MCF 10A (cell line): ENCODE measurements around the gene ART1. TPM values are rescaled to one million over a fixed set of nuclear protein-coding genes. Genes with fewer than 3 reads are reported as not detected.

ENCODE experiments used
- BruUV-seq: library from RNA; stranded (reverse); fragments of 400-500 nt; replicated peaks from 2 replicates; lab custom pipeline; 2021; lab: Mats Ljungman, UMichigan
- CTCF ChIA-PET: fragments of 300-600 bp; sonication (Branson Sonifier 250); formaldehyde crosslinking; extraction: SDS; loops from one replicate; lab custom pipeline; 2021; ENCODE audit warnings: antibody characterized with exemption, inconsistent platforms; lab: Yijun Ruan, JAX
- POLR2A ChIA-PET: fragments of 300-600, 350-650 bp; sonication (Branson Sonifier 250); formaldehyde crosslinking; extraction: SDS; loops from one replicate; lab custom pipeline; 2020; ENCODE audit warnings: antibody characterized with exemption, inconsistent platforms; lab: Yijun Ruan, JAX
- DNase-seq: peaks from one replicate; pipeline ENCODE4 v3.0.0-alpha.2; 2018; ENCODE audit not compliant: unreplicated experiment
- H3K27ac Mint-ChIP-seq: one replicate; pipeline ENCODE4 v1.8.0; 2022; ENCODE audit warnings: mild to moderate bottlenecking, low read depth, mixed read lengths; ENCODE audit not compliant: unreplicated experiment
- H3K27me3 Mint-ChIP-seq: one replicate; pipeline ENCODE4 v1.8.0; 2022; ENCODE audit warnings: mixed read lengths; ENCODE audit not compliant: insufficient read depth, unreplicated experiment
- H3K36me3 Mint-ChIP-seq: one replicate; pipeline ENCODE4 v1.8.0; 2022; ENCODE audit warnings: mild to moderate bottlenecking, moderate library complexity, mixed read lengths; ENCODE audit not compliant: insufficient read depth, unreplicated experiment
- H3K4me1 Mint-ChIP-seq: one replicate; pipeline ENCODE4 v1.8.0; 2022; ENCODE audit warnings: mixed read lengths; ENCODE audit not compliant: insufficient read depth, unreplicated experiment
- H3K4me3 Mint-ChIP-seq: one replicate; pipeline ENCODE4 v1.8.0; 2022; ENCODE audit warnings: mild to moderate bottlenecking, moderate library complexity, mixed read lengths; ENCODE audit not compliant: unreplicated experiment
- H3K9me3 Mint-ChIP-seq: one replicate; pipeline ENCODE4 v1.8.0; 2022; ENCODE audit warnings: mixed read lengths; ENCODE audit not compliant: unreplicated experiment
- intact Hi-C: fragments of 100-400 bp; cut with micrococcal nuclease; formaldehyde crosslinking; loops from 2 replicates; pipeline ENCODE4 v1.14.1; 2022
- total RNA-seq: library from RNA; stranded (reverse); gene quantifications from 2 replicates; pipeline ENCODE4 v1.2.3, GENCODE V29; 2022
- TF ChIP-seq, protein P1 (sequence below): fragments of 200-600 bp; IDR thresholded peaks from one replicate; pipeline ENCODE4 v1.8.0; 2022; ENCODE audit warnings: antibody characterized with exemption, mild to moderate bottlenecking; ENCODE audit not compliant: unreplicated experiment

The ART1 gene
- total RNA-seq, 1 experiment from 2014 or later = not detected

DNA sequence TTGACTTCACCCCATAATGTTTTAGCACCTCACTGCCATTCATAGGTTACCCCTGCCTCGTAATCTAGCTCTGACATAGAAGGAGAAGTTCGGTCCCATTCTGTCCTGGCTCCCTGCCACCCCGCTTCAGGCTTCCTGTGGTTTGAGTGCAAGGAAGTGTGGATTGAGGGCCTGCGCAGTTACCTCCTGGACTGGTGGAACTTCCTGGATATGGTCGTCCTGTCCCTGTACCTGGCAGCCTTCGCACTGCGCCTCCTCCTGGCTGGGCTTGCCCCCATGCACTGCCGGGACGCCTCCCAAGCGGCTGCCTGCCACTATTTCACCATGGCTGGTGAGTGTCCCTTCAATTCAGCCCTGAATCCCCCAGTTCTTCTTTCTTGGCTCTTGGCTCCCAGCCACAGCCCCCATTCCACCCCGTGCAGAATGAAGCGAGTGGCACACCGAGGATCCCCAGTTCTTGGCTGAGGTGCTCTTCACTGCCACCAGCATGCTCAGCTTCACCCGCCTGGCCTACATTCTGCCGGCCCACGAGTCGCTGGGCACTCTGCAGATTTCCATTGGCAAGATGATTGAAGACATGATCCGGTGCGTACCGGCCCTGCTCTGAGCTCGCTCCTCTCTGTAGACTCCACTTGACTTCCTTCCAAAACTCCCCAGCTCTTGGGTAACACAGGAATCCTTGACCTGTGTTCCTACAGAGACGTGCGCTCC, 18.5 kb upstream of the ART1 start:
- BruUV-seq = no TSS peak
- Mint-ChIP-seq H3K36me3 (no peaks in the 10 kb centered on the region), H3K4me1 (no peaks in the 10 kb centered on the region), H3K4me3 (no peak overlapping the region), H3K27me3 (no peaks in the 10 kb centered on the region), H3K27ac (no peak overlapping the region), H3K9me3 (no peaks in the 10 kb centered on the region)
- TF ChIP-seq, protein P1, sequence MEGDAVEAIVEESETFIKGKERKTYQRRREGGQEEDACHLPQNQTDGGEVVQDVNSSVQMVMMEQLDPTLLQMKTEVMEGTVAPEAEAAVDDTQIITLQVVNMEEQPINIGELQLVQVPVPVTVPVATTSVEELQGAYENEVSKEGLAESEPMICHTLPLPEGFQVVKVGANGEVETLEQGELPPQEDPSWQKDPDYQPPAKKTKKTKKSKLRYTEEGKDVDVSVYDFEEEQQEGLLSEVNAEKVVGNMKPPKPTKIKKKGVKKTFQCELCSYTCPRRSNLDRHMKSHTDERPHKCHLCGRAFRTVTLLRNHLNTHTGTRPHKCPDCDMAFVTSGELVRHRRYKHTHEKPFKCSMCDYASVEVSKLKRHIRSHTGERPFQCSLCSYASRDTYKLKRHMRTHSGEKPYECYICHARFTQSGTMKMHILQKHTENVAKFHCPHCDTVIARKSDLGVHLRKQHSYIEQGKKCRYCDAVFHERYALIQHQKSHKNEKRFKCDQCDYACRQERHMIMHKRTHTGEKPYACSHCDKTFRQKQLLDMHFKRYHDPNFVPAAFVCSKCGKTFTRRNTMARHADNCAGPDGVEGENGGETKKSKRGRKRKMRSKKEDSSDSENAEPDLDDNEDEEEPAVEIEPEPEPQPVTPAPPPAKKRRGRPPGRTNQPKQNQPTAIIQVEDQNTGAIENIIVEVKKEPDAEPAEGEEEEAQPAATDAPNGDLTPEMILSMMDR = no peak
- no peak for DNase-seq
- ChIA-PET POLR2A (no interaction called here), CTCF (interaction anchor here (0.6 to 1.9 kb wide), 2 partner anchors 10 to 112 kb away, joined by 5 to 10 read pairs; no protein-coding TSS in a partner anchor)
- intact Hi-C loops = no loop called here

DNA sequence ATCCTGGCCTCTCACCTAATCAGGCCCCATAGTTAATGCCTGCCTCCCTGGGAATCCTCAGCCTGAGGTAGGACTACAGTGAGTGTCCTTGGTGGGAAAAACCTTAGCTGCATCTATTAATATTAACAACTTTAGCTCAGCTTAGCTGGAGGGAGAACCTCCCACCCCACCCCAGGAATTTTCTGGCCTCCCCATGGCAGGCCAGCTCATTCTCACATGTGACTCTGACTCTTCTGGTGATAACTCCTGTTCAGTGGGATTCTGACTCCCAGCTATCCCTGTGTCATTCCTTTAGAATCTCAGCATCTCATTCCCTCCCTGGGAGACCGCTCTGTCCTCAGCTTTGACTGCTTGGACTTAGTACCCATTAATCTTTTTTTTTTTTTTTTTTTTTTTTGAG, 17.6 kb upstream of the ART1 start:
- no peak for DNase-seq
- Mint-ChIP-seq H3K4me1 (no peaks in the 10 kb centered on the region), H3K4me3 (no peak overlapping the region), H3K27ac (no peak overlapping the region), H3K27me3 (no peaks in the 10 kb centered on the region), H3K36me3 (no peaks in the 10 kb centered on the region), H3K9me3 (no peaks in the 10 kb centered on the region)
- intact Hi-C loops = no loop called here
- TF ChIP-seq, protein P1 = no peak
- no TSS peak for BruUV-seq
- POLR2A ChIA-PET = no interaction called here
- CTCF ChIA-PET = interaction anchor here (1.9 to 2.0 kb wide), 2 partner anchors 11 to 17 kb away, joined by 6 to 10 read pairs; no protein-coding TSS in a partner anchor

DNA sequence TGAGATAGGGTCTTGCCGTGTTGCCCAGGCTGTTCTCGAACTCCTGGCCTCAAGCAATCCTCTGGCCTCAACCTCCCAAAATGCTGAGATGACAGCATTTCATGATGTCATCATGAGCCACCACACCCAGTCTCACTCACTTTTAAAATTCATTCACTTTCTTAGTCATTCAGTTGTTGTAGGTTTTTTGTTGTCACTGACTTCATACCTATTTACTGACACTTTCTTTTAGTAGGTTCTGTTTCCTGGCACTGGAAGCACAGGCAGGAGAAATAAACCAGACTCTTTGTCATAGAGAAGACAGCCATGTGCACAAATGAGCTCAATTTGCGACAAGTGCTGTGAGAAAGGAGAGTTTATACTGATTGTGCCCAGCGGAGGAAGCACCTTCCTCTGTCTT, 13.6 kb upstream of the ART1 start:
- intact Hi-C loops = no loop called here
- POLR2A ChIA-PET = interaction anchor here (0.7 kb wide), 1 partner anchor 26 kb away, joined by 3 read pairs; no protein-coding TSS in a partner anchor

DNA sequence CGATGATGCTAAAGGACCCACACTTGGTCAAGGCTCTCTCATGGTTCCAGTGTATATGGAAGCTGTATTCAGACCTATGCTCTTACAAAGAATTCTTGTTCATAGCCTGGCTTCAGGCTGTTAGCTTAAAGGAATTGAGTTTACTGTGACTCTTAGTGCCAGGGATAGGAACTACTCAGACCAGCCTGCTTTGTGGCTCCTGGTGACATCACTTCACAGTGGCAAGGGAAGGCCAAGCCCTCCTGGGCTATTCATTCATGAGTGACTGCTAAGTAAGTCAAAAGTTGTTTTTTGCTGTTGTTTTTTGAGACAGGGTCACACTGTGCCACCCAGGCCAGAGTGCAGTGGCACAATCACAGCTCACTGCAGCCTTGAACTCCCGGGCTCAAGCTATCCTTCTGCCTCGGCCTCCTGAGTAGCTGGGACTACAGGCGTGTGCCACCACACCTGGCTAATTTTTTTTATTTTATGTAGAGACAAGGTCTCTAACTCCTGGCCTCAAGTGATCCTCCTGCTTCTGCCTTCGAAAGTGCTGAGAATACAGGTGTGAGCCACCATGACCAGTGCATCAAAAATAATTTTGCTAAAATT, 12.8 kb upstream of the ART1 start:
- Mint-ChIP-seq H3K4me3 (no peak overlapping the region), H3K27ac (peak overlapping the region; percentile 29), H3K27me3 (peaks cover 24% of the 10 kb centered on the region), H3K36me3 (no peaks in the 10 kb centered on the region), H3K4me1 (no peaks in the 10 kb centered on the region), H3K9me3 (no peaks in the 10 kb centered on the region)
- no peak for DNase-seq
- TF ChIP-seq, protein P1 = no peak
- no TSS peak for BruUV-seq
- ChIA-PET POLR2A (no interaction called here), CTCF (interaction anchor here (1.0 to 1.1 kb wide), 2 partner anchors 11 kb away, joined by 4 read pairs; no protein-coding TSS in a partner anchor)
- intact Hi-C loops = no loop called here

More for the DNA sequence above, 13.6 kb upstream of the ART1 start:
- Mint-ChIP-seq H3K27me3 (peaks cover 15% of the 10 kb centered on the region), H3K4me3 (no peak overlapping the region), H3K27ac (peak overlapping the region; percentile 29), H3K4me1 (no peaks in the 10 kb centered on the region), H3K36me3 (no peaks in the 10 kb centered on the region), H3K9me3 (no peaks in the 10 kb centered on the region)
- CTCF ChIA-PET = interaction anchor here (0.5 to 1.1 kb wide), 3 partner anchors 11 to 277 kb away, joined by 4 read pairs; no protein-coding TSS in a partner anchor
- BruUV-seq = no TSS peak
- no peak for DNase-seq
- TF ChIP-seq, protein P1 = no peak
